ENCODE data around the gene MKLN1. TPM values are rescaled to one million over a fixed set of nuclear protein-coding genes. Genes with fewer than 3 reads are reported as not detected.
A peak's percentile ranks its signal among the peaks of the same experiment; 100 is the strongest.

Gene MKLN1
- total RNA-seq, 1 donor from 2014 or later = 61.7 TPM

- Mint-ChIP-seq H3K27ac (no peak overlapping the region), H3K27me3 (ENCODE audit: low read depth) (no peaks in the 10 kb centered on the region)
Observed at GRCh38 chr7:131518626-131519025, 190.9 kb downstream of the MKLN1 start.

DNA sequence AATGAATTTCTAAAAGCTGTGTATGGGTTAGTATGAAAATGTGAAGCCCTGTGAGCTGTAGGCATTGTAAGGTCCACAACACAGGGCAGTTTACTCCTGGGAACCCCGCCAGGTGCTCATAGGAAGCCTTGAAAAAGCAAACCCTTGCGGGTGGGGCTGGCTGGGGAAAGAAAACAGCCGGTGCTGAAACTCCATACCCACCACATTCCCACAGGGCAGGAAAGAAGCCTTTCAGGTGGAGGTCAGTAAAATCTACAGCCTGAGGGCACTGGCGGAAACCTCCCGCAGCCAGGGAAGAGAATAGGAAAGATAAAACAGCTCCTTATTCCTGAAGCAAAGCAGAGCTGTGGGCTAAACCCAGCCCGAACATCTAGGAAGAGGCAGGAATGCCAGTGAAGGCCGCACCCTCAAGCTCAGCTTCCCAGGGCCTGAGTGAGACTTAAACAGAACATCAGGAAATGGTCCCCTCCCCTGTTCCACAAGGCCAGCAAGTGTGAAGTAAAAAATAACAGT is 194.0 kb downstream of the MKLN1 start:
- TF ChIP-seq, protein P1, sequence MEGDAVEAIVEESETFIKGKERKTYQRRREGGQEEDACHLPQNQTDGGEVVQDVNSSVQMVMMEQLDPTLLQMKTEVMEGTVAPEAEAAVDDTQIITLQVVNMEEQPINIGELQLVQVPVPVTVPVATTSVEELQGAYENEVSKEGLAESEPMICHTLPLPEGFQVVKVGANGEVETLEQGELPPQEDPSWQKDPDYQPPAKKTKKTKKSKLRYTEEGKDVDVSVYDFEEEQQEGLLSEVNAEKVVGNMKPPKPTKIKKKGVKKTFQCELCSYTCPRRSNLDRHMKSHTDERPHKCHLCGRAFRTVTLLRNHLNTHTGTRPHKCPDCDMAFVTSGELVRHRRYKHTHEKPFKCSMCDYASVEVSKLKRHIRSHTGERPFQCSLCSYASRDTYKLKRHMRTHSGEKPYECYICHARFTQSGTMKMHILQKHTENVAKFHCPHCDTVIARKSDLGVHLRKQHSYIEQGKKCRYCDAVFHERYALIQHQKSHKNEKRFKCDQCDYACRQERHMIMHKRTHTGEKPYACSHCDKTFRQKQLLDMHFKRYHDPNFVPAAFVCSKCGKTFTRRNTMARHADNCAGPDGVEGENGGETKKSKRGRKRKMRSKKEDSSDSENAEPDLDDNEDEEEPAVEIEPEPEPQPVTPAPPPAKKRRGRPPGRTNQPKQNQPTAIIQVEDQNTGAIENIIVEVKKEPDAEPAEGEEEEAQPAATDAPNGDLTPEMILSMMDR (IDR thresholded peaks at IDR 0.05; ENCODE audit: unreplicated experiment) = no peak
- Mint-ChIP-seq H3K36me3 (no peaks in the 10 kb centered on the region), H3K27me3 (ENCODE audit: low read depth) (no peaks in the 10 kb centered on the region), H3K4me3 (no peak overlapping the region), H3K27ac (peak overlapping the region; percentile 82), H3K4me1 (peaks cover 7% of the 10 kb centered on the region), H3K9me3 (no peaks in the 10 kb centered on the region)
- DNase-seq (ENCODE audit: low spot score in 2 of 2, unreplicated experiment in 2 of 2) = no peak

More at GRCh38 chr7:131518626-131519025, 190.9 kb downstream of the MKLN1 start:
- TF ChIP-seq, protein P1 (IDR thresholded peaks at IDR 0.05; ENCODE audit: unreplicated experiment) = no peak
- Mint-ChIP-seq H3K4me1 (peaks cover 9% of the 10 kb centered on the region), H3K9me3 (no peaks in the 10 kb centered on the region), H3K4me3 (no peak overlapping the region), H3K36me3 (no peaks in the 10 kb centered on the region)
- DNase-seq (ENCODE audit: low spot score in 2 of 2, unreplicated experiment in 2 of 2) = no peak

GRCh38 chr7:131522325-131522930 is 194.8 kb downstream of the MKLN1 start:
- no peak overlapping the region for H3K4me3 Mint-ChIP-seq
- peaks cover 7% of the 10 kb centered on the region for H3K4me1 Mint-ChIP-seq
- H3K27me3 Mint-ChIP-seq (ENCODE audit: low read depth) = no peaks in the 10 kb centered on the region
- H3K27ac Mint-ChIP-seq = peak overlapping the region; percentile 82
- TF ChIP-seq, protein P1 (IDR thresholded peaks at IDR 0.05; ENCODE audit: unreplicated experiment) = no peak
- no peaks in the 10 kb centered on the region for H3K36me3 Mint-ChIP-seq
- H3K9me3 Mint-ChIP-seq = no peaks in the 10 kb centered on the region
- DNase-seq (ENCODE audit: low spot score in 2 of 2, unreplicated experiment in 2 of 2) = no peak

GRCh38 chr7:131524115-131524514 is 196.4 kb downstream of the MKLN1 start:
- no peak for DNase-seq (ENCODE audit: low spot score in 2 of 2, unreplicated experiment in 2 of 2)
- H3K4me1 Mint-ChIP-seq = peaks cover 7% of the 10 kb centered on the region
- H3K27me3 Mint-ChIP-seq (ENCODE audit: low read depth) = no peaks in the 10 kb centered on the region
- H3K9me3 Mint-ChIP-seq = no peaks in the 10 kb centered on the region
- H3K27ac Mint-ChIP-seq = no peak overlapping the region
- TF ChIP-seq, protein P1 (IDR thresholded peaks at IDR 0.05; ENCODE audit: unreplicated experiment) = no peak
- no peaks in the 10 kb centered on the region for H3K36me3 Mint-ChIP-seq
- H3K4me3 Mint-ChIP-seq = no peak overlapping the region

GRCh38 chr7:131524703-131525102 is 197.0 kb downstream of the MKLN1 start:
- no peaks in the 10 kb centered on the region for H3K36me3 Mint-ChIP-seq
- no peaks in the 10 kb centered on the region for H3K27me3 Mint-ChIP-seq (ENCODE audit: low read depth)
- TF ChIP-seq, protein P1 (IDR thresholded peaks at IDR 0.05; ENCODE audit: unreplicated experiment) = no peak
- no peak overlapping the region for H3K4me3 Mint-ChIP-seq
- H3K4me1 Mint-ChIP-seq = peaks cover 7% of the 10 kb centered on the region
- no peak for DNase-seq (ENCODE audit: low spot score in 2 of 2, unreplicated experiment in 2 of 2)
- no peak overlapping the region for H3K27ac Mint-ChIP-seq
- no peaks in the 10 kb centered on the region for H3K9me3 Mint-ChIP-seq
